Ramos (cell line): ENCODE data around the gene RPS14.

Source experiments
- in situ Hi-C: fragments of 300-500 bp; cut with MboI; formaldehyde crosslinking; loops from one replicate; pipeline ENCODE4 v1.14.3; 2022; ENCODE audit warnings: low sequenced_read_pairs; ENCODE audit not compliant: unreplicated experiment

Gene RPS14

DNA sequence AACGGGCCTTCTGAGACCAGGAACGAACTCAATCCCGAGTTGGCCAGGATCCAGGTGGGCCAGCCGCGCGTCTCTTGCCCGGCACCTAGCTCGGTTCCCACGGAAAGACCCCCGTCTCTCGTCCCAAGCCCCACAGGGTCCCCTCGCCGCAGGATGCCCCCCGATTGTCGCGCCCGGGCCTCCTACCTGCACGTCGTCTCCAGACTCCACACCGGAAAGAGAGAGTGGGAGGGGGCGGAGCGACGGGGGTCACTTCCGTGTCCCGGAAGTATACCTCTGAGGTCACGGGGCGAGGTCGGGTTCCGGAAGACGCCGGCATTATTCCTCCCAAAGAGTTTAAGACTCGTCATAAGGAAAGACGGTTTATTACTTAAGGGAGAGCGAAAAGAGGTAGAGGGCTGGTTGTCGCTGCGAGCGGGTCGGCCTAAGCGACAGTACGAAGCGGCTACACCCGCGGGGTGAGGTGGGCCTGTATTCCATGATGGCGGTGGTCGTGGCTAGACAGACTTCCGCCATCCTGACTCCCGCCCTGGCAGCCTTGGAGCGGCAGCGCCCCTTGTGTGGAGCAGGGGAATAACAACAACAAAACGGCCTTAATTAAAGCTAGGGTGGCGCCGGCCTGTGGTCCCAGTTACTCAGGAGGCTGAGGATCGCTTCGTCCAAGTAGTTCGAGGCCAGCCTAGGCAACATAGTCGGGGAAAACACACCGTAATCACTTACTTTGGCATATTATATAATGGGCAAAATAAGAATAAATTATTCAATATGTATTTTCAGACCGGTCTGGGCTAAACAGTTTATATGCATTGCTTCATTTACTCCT, at the start of gene RPS14:
RPS14 (minus strand) TSS at position 223 of the 823 bp plus-strand sequence. CDS start 2,006 bp downstream, outside the sequence.
- in situ Hi-C loops = no loop called here

DNA sequence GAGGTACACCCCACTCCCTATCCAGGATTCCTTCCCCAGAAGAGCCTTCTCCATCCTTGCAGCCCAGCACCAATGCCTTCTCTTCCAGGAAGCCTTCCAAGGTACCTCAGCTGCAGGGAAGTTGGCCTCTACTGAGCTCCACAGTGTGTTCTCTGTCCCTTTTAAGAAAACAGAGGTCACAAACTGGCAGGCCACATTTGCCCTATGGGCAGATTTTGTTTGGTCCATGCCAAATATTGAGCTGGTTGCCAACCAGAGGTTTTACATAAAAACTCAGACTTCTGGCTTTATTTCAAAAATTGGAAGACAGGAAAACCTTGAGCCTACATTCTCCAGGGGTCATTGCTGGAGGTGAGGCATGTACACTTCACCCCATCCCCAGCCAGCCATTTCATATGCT, 49.4 kb upstream of the RPS14 start:
- in situ Hi-C loops = no loop called here

DNA sequence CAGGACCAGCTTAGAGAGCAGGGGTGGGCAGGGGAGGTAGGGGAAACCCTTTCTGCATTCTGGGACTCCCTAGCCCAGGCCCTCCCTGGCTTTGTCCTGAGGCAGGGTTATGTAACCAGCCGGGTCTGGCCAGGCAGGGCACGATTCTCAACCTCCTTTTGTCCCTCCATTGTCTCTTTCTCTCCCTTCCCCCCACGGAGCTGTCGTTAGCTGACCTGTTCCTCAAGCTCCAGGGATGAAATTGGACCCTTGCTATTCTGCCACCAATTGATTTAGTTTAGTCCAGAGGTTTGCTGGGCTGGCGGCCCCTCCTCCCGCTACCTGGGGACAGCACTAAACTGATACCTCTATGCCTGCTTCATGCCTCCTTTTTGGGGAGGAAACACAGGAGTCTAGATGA, 49.0 kb upstream of the RPS14 start:
- in situ Hi-C loops = no loop called here

DNA sequence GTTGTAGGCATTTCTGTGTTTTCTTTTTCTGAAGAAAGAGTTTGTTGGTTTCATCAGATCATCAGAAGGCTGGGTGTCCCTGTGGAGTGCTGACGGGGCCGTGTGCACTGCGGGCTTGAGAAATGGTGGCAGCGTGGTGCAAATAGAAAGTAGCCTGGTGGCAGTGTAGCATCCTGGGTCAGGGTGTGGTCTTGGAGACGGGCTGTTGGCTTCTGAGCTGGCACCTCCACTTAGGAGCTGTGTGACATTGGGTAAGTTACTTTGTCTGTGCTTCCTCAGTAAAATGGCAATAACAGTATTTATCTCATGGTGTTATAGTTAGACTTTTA, 48.4 kb upstream of the RPS14 start:
- in situ Hi-C loops = no loop called here

DNA sequence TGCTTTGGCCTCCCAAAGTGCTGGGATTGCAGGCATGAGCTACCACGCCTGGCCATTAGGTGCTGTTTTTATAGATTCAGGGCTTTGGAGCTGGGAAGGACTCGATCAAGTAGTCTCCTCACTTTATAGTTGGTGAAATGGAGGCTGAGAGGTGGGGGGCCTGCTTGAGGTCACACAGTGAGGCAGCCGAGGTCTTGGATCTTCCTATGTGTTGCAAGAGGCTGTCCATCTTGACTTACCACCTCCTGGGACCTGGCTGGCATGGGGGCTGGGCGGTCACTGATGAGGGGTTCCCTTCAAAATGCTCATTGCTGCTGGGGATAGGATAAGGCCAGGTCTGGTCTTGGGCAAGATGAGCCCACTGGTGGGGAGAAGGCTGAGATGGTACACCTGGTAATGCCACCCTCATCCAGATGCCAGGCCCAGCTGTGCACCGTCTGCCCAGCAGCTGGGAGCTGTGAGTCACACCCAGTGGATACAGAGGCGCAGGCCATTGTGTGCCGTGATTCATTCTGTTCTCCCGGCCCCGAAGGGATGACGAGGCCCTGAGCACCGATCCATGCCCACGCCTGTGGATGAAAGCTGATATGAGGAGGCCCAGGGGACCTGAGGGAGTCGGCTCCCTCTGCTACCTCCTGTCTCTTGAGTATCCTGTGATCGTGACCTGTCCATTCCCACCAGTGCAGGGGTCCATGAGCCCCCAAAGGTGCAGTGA, 47.9 kb upstream of the RPS14 start:
- in situ Hi-C loops = no loop called here

DNA sequence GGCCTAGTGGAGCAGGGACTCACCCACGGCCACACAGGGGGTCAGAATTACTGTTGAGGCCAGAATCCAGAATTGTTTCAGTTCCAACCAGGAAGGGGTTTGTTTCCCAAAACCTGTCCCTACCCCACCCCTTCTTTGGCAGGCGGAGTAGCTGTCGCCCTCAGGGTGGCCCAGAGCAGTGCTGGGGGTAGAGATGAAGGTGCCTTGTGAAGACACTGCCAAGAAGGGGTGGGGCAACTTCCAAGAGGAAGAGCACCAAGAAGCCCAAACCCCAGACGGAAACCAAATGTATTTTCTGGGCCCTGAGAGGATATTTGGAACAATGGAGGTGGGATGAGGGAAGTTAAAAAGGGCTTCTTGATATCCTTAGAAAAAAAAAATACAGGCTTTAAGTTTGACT, 47.0 kb upstream of the RPS14 start:
- in situ Hi-C loops = no loop called here

DNA sequence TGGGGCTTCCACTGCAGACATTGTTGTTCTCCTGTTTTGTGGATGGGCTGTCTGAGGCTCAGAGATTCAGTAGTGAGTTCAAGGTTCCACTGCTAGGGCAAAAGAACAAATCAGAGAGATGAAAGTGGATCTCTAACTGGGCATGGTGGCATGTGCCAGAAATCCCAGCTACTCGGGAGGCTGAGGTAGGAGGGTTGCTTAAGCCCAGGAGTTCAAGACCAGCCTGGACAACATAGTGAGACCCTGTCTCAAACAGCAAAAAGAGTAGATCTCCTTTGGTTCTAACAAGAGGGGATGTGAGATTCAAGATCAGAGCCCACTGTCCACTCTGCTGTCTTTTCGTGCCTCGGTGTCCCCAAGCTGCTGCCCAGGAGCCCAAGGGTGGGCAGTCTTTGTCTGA, 46.6 kb upstream of the RPS14 start:
- in situ Hi-C loops = no loop called here

DNA sequence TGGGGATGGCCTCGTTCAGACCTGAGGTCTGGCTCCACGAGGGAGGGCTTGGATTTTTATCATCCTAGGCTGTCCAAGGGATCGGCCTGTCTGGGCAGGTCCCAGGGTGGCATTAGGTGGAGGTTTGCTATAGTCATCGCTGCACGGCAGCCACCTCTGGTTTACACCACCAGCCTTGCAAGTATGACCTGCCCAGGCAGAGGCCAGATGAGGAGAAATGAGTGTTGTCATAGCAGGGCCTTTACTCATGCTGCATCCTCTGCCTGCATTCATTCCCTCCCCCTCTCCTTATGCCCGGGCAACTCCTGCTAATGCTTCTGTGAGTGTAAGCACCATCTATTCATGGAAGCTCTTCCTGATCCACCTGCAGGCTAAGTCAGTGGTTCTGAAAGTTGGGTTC, 43.1 kb upstream of the RPS14 start:
- in situ Hi-C loops = no loop called here

DNA sequence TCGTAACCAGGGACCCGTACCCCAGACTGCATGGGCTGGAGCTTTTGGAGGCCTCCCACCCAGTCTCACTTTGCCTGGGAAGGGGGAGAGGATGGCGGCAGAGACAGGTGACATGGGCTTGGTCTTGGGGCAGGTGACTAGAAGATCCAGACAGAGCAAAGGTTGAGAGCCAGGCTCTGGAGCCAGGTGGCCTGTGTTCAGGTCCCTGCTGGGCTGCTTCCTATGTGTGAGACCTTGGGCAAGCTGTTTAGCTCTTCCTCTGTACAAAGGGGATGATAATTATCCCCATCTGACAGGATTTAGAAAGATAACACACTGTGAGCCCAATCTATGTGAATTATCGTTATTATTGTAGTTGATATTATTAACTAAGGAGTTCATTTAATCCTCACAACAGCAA, 42.3 kb upstream of the RPS14 start:
- in situ Hi-C loops = no loop called here

DNA sequence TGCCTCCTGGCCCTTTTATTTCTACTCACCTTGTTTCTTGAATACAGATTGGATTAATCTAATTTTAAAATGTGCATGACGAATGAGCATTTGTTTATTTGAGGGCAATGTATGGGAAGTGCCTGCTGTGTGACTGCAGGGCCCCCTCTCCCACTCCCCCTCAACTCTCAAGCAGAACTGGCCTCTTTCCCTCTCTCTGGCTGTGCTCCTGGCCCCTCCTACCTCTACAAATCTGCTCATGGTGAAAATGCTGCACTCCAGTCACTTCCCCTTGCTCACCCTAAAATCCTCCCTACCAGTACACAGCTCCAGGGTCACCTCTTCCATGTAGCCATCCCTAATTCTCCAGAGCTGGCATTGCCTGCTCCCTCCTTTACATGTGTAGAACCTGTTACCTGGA, 41.2 kb upstream of the RPS14 start:
- in situ Hi-C loops = no loop called here

DNA sequence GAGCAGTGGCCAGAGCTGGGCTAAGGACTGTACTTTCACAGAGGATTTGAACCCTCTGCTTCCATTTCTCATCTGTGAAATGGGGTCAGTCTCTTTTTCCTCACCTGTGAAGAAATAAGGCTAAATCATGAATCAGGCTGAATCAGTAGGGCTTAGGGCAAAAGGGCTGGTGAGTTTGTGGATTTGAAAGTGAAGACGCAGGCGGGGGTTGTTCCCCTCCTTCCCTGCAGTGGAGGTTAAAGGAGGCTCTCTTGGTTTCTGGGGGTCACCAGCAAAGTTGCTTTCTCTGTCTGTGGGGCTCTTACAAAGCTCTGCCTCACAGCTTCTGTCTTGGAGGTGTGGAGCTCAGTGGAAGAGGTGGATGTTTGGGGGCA, 40.7 kb upstream of the RPS14 start:
- in situ Hi-C loops = no loop called here

DNA sequence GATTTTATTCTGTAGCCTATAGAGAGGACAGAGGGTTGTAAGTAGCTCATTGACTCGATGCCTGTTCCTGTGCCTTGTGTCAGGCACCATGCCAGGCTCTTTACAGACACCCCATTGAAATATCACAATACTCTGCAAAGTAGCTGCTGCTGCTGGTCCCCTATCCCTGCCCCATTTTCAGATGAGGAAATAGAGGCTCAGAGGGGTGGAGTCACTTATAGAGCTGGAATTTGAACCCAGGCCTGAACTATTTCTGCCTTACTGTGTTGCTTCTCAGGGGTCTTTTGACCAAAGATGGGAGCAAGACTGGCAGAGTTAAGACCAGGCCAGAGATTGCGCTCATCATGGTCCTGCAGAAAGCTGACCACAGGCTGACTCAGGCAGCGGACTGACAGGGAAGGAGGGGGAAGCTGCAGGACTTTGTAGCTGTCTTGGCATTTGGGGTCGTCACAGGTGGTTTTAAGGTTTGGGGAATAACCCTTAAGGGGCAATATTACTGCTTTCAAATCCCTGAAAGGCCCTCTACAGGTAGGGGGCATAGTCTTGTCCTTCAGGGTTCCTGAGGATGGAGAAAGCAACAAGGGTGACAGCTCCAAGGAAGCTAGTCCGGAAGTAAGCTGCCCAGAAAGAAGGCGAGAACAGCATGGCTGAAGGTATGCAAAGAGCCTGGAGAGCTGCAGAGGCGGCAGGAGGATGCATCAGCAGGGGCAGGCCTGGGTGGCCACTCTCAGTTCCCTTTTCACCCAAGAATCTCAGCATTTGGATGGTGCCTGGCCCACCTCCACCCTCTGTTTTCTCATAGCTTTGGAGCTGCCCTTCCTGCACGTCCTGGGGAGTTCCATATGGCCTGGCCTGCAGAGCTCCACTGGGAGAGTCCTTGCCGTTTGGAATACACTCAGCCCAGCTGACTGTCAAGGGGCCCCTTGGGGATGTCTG, 40.1 kb upstream of the RPS14 start:
- in situ Hi-C loops = no loop called here

DNA sequence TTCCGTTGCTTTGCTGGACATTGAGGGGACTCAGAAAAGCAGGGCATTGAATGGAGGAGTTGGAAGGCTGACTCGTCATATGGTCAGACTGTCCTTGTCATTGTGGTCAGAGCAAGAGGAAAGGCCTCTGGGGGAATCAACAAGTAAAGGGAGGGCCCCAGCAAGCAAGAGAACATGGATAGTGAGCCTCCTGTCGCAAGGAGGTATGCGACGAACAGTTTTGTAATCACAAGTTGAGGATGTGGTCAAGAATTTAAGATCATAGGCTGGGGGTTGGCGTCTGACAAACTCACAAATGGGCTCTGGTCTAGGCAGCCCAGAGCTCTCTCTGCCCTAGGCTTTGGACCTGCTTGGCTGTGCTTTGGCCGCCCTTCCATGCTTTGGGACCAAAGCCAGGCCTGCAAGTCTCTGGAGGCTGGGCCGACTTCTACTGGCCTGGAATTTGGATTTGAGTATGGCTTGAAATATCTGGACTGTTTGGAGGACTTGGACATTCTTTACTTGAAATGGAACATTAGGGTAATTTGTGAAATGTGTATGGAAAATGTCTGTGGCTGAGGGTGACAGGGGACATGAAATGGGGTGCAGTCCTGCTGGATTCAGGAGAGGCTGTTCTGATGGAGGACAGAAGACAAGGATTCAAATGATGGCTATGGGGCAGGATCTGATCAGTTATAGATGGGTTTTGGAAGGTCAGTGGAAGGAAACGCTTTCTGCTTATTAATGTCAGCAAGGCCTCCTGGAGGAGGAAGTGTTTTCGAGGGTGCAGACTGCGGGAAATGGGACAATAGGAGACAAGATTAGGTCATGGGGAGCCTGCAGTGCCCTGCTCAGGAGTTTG, 39.2 kb upstream of the RPS14 start:
- in situ Hi-C loops = no loop called here

DNA sequence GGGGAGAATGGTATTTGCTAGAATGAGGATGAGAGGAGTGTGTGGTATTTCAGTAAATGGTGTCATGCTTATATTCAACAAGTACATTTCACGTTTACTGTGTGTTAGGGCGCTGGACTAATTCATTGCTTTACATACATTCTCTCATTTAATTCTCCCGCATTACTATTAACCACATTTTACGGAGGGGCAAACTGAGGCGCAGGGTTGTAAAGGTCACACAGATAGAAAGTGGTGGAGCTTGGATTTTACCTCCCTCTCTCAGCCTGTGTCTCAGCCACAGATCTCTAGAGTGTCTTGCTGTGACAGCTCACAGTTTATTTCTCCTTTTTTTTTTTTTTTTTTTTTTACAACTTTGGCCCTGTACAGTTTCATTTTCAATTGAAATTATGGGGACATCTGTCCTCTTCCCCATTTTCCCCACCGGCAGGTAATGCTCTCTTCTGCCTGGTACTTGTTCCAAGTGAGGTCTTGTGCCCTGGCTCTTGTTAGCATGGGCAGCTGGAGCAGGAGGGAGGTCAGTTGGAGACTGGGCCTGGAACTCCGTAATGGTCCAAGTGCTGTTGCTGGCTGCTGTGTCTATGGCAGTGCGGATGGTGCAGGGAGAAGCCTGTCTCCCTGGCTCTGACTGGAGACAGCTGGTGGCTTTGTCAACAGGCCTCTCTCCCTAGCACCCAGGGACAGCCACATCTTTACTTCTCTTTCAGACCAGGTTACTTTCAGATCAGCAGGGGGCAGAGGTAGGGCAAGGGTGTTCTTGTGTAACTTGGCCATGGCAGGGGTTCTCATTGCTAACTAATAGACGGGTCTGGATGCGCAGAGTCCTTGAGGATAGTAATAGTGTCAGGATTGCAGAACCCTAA, 37.9 kb upstream of the RPS14 start:
- in situ Hi-C loops = no loop called here

DNA sequence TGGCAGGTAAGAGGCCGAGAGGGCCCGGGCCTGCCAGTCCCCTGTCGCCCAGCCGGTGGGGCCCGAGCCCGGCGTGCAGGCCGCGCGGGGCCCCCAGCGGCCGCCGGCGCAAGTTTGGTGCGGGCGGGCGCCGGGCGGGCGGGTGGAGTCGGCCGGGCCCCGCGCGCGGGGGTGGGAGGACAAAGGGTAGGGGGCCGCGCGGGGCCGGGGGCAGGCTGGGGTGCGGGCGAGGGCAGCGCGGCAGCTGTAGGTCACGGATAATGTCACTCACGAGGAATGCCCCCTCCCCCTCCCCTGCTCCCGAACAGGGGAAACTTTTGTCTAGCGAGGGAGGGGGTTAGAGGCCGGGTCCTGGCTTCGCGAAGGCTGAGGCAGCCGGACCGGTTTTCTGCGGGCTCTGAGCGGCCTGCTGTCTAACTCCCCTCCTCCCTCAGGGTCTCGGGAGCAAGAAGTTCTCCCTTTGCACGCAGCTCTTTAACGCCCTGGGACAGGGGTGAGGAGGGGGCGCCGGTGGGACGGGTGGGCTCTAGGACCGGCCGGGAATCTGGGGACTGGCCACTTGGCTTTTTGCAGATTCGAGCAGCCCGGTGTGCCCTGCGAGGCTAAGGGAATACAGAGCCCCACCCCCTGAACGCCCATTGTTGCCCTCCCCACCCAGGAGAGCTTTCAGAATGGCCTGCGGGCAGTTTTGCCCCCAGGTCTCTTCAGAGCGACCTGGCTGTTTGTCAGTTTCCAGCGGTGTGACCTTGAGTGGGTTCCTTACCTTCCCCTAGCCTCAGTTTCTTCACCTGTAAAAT, 37.1 kb upstream of the RPS14 start:
- in situ Hi-C loops = no loop called here

DNA sequence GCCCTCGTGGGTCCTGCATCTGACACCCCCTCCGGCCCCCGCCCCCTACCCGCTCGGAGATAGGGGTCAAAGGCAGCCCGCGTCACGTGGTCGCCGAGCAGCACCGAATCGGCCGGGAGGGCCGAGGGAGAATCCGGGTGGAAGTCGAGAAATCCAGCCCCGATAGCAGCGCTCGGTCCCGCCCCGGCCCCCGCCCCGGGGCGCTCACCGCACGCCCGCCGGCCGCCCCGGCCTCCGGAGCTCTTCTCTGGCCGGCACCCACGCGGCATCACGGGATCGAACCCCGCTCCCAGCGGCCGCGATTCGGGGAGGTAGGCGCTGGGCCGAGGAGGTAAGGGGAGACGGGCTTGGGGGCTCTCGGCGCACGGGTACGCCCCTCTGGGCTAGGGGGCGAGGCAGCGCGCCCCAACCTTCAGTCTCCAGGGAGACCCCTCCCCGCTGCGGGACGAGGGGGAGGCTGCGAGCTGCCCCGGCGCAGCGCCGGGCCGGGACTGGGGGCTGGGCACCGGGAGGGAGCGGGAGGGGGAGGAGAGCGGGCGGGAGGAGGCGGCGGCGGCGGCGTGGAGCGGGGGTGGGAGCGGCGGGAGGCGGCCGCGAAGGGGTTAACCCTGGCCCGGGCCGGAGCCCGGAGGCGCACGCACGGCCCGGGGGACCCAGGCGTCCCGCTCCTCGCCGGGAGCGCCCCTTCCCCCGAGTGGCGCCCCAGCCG, 36.3 kb upstream of the RPS14 start:
- in situ Hi-C loops = no loop called here

DNA sequence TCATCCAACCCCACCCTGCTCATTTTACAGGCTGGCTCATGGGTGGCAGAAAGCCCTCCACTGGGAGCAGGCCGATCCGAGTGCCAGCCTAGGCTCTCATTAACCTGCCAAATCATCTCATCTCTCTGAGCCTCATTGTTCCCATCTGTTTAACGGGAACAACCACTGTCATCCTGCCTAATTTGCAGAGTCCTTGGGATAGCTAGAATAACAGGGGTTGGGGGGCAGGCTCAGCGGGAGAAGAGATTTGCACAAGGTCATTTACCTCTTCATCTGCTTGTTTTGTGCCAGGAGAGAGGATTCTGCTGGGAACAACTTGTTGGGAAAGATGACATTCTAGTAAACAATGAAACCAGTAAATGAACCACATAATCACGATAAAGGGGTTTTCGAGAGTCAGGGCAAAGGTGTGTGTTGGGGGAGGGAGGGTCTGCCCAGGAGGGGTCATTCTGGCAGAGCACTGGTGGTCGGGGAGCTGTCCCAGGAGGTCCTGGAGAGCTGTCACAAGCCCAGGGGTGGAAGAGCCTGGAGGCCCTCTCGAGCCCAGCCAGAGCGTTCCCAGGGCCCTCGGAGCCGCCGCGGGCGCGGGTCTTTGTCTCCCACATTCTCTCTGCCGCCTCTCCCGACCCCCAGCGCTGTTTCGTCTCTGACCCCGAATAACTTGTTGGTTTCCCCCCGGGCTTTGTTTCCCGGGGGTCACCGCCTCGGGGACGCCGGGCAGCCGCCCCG, 35.6 kb upstream of the RPS14 start:
- in situ Hi-C loops = no loop called here
